Thoracic aorta (tissue), 2 donors: ENCODE measurements around the gene MAP2K6. TPM values are rescaled to one million over a fixed set of nuclear protein-coding genes. Genes with fewer than 3 reads are reported as not detected.

Experiments used
- ATAC-seq: fragments of 150-250 bp; one replicate; pipeline ENCODE4 v1.8.0; 2017; ENCODE audit warnings: low read depth; ENCODE audit not compliant: insufficient number of reproducible peaks, low FRiP score
- DNase-seq: peaks from one replicate; pipeline ENCODE4 v3.0.0-alpha.2; 2020; ENCODE audit warnings: low spot score
- H3K27ac ChIP-seq, 2 donors: fragments of 200-600 bp; sonication (generic); 1 replicate in 1 of 2; 2 replicates in 1 of 2; pipeline ENCODE4 v1.5.1; 2016; ENCODE audit warnings: mild to moderate bottlenecking in 2 of 2, moderate library complexity in 2 of 2
- H3K27me3 ChIP-seq: fragments of 200-600 bp; sonication (generic); replicated peaks from 2 replicates; pipeline ENCODE4 v1.6.0; 2016; ENCODE audit warnings: mild to moderate bottlenecking; ENCODE audit not compliant: insufficient read depth
- H3K36me3 ChIP-seq: fragments of 200-600 bp; sonication (generic); one replicate; pipeline ENCODE4 v1.5.1; 2016
- H3K4me1 ChIP-seq, 2 donors: fragments of 200-600 bp; sonication (generic); 1 replicate in 1 of 2; 2 replicates in 1 of 2; pipeline versions ENCODE4 v1.5.1 to v1.6.0; 2016; ENCODE audit warnings: low read depth in 2 of 2, mild to moderate bottlenecking in 1 of 2; ENCODE audit not compliant: control insufficient read depth in 1 of 2
- H3K4me3 ChIP-seq: fragments of 200-600 bp; sonication (generic); 2 replicates; pipeline ENCODE4 v1.5.1; 2016; ENCODE audit warnings: mild to moderate bottlenecking
- H3K9me3 ChIP-seq: fragments of 200-600 bp; sonication (generic); 2 replicates; pipeline ENCODE4 v1.5.1; 2016
- CTCF ChIP-seq: fragments of 200-600 bp; sonication (generic); IDR thresholded peaks from one replicate; pipeline ENCODE4 v1.5.1; 2019; ENCODE audit warnings: antibody characterized with exemption
- total RNA-seq, 2 donors: library from RNA; depleted of rRNA; stranded (reverse); fragments of >200 nt; gene quantifications; one replicate each; pipeline versions ENCODE4 v1.1.0 to v1.2.3, GENCODE V29; 2016

Gene MAP2K6
- total RNA-seq, 2 donors from 2014 or later = 1.5 to 6.3 TPM

DNA sequence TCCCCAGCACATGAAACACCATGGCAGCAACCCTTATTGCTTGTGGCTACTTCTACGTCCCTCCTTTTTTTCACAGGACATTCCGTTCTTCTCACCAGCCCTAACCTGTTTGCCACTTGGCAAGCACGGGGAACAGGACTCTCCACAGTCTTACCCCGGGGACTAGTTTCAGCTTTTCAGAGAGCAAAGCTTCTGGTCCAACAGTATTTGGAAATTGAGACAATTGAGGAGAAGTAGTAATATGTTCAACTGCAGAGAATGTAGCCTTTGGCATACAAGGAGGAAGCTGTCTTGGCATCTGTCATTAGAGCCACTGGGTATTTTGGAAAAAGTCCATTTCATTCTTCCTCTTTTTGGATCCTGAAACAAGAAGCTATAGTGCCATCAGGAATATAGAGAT lies 65.7 kb downstream of the MAP2K6 start:
- no peak for DNase-seq

GRCh38 chr17:69485251-69485661 lies 70.8 kb downstream of the MAP2K6 start:
- Histone ChIP-seq H3K27ac (peak overlapping the region in 1 of 2 donors; percentile 52), H3K4me3 (peak overlapping the region; percentile 22), H3K9me3 (no peaks in the 10 kb centered on the region), H3K4me1 (peaks cover 10 to 35% of the 10 kb centered on the region in 2 donors), H3K36me3 (no peaks in the 10 kb centered on the region), H3K27me3 (no peaks in the 10 kb centered on the region)
- no peak for TF ChIP-seq CTCF
- ATAC-seq (no peak), DNase-seq (no peak)

More for the DNA sequence above, 65.7 kb downstream of the MAP2K6 start:
- no peak overlapping the region for H3K4me3 ChIP-seq
- H3K27ac ChIP-seq = no peak overlapping the region
- no peaks in the 10 kb centered on the region for H3K36me3 ChIP-seq
- ATAC-seq = no peak
- H3K27me3 ChIP-seq = no peaks in the 10 kb centered on the region
- no peaks in the 10 kb centered on the region for H3K9me3 ChIP-seq
- H3K4me1 ChIP-seq = peaks cover 8 to 24% of the 10 kb centered on the region in 2 donors
- no peak for TF ChIP-seq CTCF

GRCh38 chr17:69485901-69486643 lies 71.6 kb downstream of the MAP2K6 start:
- no peak for TF ChIP-seq CTCF
- Histone ChIP-seq H3K4me3 (no peak overlapping the region), H3K27ac (peak overlapping the region in 1 of 2 donors; percentile 52), H3K36me3 (no peaks in the 10 kb centered on the region), H3K4me1 (peaks cover 8 to 31% of the 10 kb centered on the region in 2 donors), H3K9me3 (no peaks in the 10 kb centered on the region), H3K27me3 (no peaks in the 10 kb centered on the region)
- DNase-seq (no peak), ATAC-seq (no peak)

- ATAC-seq (no peak), DNase-seq (no peak)
- peaks cover 8 to 31% of the 10 kb centered on the region in 2 donors for H3K4me1 ChIP-seq
- H3K36me3 ChIP-seq = no peaks in the 10 kb centered on the region
- H3K4me3 ChIP-seq = no peak overlapping the region
- H3K27ac ChIP-seq = peak overlapping the region in 1 of 2 donors; percentile 52
- no peaks in the 10 kb centered on the region for H3K27me3 ChIP-seq
- TF ChIP-seq CTCF = no peak
- no peaks in the 10 kb centered on the region for H3K9me3 ChIP-seq
Measured at GRCh38 chr17:69486779-69487637, 72.5 kb downstream of the MAP2K6 start.

GRCh38 chr17:69489313-69489712 lies 74.8 kb downstream of the MAP2K6 start:
- no peak for DNase-seq
- H3K4me3 ChIP-seq = no peak overlapping the region
- no peak for ATAC-seq
- no peaks in the 10 kb centered on the region for H3K27me3 ChIP-seq
- H3K27ac ChIP-seq = no peak overlapping the region
- TF ChIP-seq CTCF = no peak
- no peaks in the 10 kb centered on the region for H3K36me3 ChIP-seq
- H3K4me1 ChIP-seq = peaks cover 8 to 31% of the 10 kb centered on the region in 2 donors
- no peaks in the 10 kb centered on the region for H3K9me3 ChIP-seq
